OCI-LY1 (cell line): ENCODE results near the gene MATK.
"Not testable (repeated sequence)": the region's sequence is repeated elsewhere in the genome, so short reads cannot be mapped to it uniquely, and the experiment has no call there.

Source experiments
- H2AFZ ChIP-seq: fragments of 200-600 bp; sonication (generic), shearing (Covaris generic); 2 replicates; pipeline ENCODE4 v1.6.0; 2014; ENCODE audit warnings: antibody characterized with exemption, mild to moderate bottlenecking, low read length
- H3F3A ChIP-seq: fragments of 200-600 bp; sonication (generic), shearing (Covaris generic); 2 replicates; pipeline ENCODE4 v1.6.0; 2014; ENCODE audit warnings: mild to moderate bottlenecking, antibody characterized with exemption, low read length, moderate library complexity; ENCODE audit not compliant: insufficient read depth
- H3K27ac ChIP-seq: fragments of 200-600 bp; sonication (generic); 2 replicates; pipeline ENCODE4 v1.5.1; 2014; ENCODE audit warnings: low read length, mixed run types, mild to moderate bottlenecking, low read depth; ENCODE audit not compliant: poor library complexity, severe bottlenecking
- H3K27me3 ChIP-seq: fragments of 200-600 bp; sonication (generic); 2 replicates; pipeline ENCODE4 v1.6.0; 2014; ENCODE audit warnings: antibody characterized with exemption, mild to moderate bottlenecking, low read length, moderate library complexity; ENCODE audit not compliant: insufficient read depth
- H3K36me3 ChIP-seq: fragments of 200-600 bp; sonication (generic); 2 replicates; pipeline ENCODE4 v1.6.1; 2014; ENCODE audit warnings: mild to moderate bottlenecking, antibody characterized with exemption, low read length, moderate library complexity, mixed read lengths; ENCODE audit not compliant: insufficient read depth
- H3K4me1 ChIP-seq: fragments of 200-600 bp; sonication (generic); 2 replicates; pipeline ENCODE4 v1.5.1; 2014; ENCODE audit warnings: mild to moderate bottlenecking, low read length, moderate library complexity; ENCODE audit not compliant: insufficient read depth, severe bottlenecking
- H3K4me2 ChIP-seq: fragments of 200-600 bp; sonication (generic), shearing (Covaris generic); 2 replicates; pipeline ENCODE4 v1.6.1; 2014; ENCODE audit warnings: low read length
- H3K4me3 ChIP-seq: fragments of 200-600 bp; sonication (generic); 2 replicates; pipeline ENCODE4 v1.5.1; 2014; ENCODE audit warnings: low read length, low read depth, mild to moderate bottlenecking, mixed read lengths; ENCODE audit not compliant: poor library complexity, severe bottlenecking
- H3K79me2 ChIP-seq: fragments of 200-600 bp; shearing (Covaris generic); 2 replicates; pipeline ENCODE4 v1.6.1; 2016; ENCODE audit warnings: mixed run types, low read length, mixed read lengths; ENCODE audit not compliant: insufficient read depth
- H3K9ac ChIP-seq: fragments of 200-600 bp; sonication (generic), shearing (Covaris generic); 2 replicates; pipeline ENCODE4 v1.6.1; 2014; ENCODE audit warnings: mild to moderate bottlenecking, low read length, mixed read lengths
- H3K9me2 ChIP-seq: fragments of 200-600 bp; sonication (generic), shearing (Covaris generic); 2 replicates; pipeline ENCODE4 v1.6.1; 2014; ENCODE audit warnings: low read depth, mild to moderate bottlenecking, low read length, mixed read lengths
- H3K9me3 ChIP-seq: fragments of 200-600 bp; shearing (Covaris generic); 2 replicates; pipeline ENCODE4 v1.6.1; 2014; ENCODE audit warnings: low read length, mixed read lengths
- H4K20me1 ChIP-seq: fragments of 200-600 bp; sonication (generic), shearing (Covaris generic); 2 replicates; pipeline ENCODE4 v1.6.0; 2016; ENCODE audit warnings: mild to moderate bottlenecking, low read length; ENCODE audit not compliant: insufficient read depth
- EZH2 ChIP-seq: fragments of 200-600 bp; sonication (generic), shearing (Covaris generic); IDR thresholded peaks from 2 replicates; pipeline ENCODE4 v1.8.0; 2017; ENCODE audit warnings: borderline replicate concordance, mixed run types, mild to moderate bottlenecking, antibody characterized with exemption, low read length, moderate library complexity, mixed read lengths
- TF ChIP-seq, protein P1 (sequence below): fragments of 200-600 bp; sonication (generic), shearing (Covaris generic); IDR thresholded peaks from 2 replicates; pipeline ENCODE4 v1.5.1; 2017; ENCODE audit warnings: mild to moderate bottlenecking, antibody characterized with exemption, low read length, moderate library complexity, mixed read lengths

Gene MATK

DNA sequence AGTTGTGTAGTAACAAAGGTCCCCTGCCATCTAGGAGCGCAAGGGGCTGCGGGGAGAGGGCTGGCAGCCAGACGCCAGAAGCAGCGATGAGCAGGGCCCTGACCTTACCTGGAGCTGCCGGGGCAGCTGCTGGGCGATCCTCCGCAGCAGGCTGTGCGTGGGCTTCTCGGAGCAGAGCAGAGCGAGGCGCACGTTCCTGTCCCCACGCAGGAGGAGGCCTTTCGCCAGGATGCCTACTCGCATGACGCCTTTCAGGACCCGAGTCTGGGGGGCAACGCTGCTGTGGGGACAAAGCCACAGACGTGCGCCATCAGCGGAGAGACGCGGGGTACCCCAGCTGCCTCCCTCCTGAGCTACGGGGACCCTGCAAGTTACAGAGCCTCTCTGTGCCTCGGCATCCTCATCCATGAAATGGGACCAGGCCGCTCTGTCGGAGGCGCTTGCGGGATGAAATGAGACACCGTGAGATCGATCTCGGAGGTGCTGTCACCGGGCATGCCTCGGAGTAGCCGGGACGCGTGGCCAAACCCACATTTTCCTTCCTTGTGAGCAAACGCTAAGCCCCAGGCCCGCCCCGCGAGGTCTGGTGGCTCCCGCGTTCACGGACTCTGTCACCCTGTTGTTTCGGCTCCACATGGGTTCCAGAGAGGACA is 30.5 kb upstream of the MATK start:
- H2AFZ ChIP-seq = no peak overlapping the region
- no peak overlapping the region for H3K9ac ChIP-seq
- H3K4me1 ChIP-seq = peaks cover 5% of the 10 kb centered on the region
- H3K9me3 ChIP-seq = no peaks in the 10 kb centered on the region
- H3K9me2 ChIP-seq = no peaks in the 10 kb centered on the region
- no peaks in the 10 kb centered on the region for H3K36me3 ChIP-seq
- H3K4me3 ChIP-seq = no peak overlapping the region
- no peaks in the 10 kb centered on the region for H4K20me1 ChIP-seq
- no peak overlapping the region for H3K4me2 ChIP-seq
- no peak for TF ChIP-seq EZH2
- TF ChIP-seq, protein P1, sequence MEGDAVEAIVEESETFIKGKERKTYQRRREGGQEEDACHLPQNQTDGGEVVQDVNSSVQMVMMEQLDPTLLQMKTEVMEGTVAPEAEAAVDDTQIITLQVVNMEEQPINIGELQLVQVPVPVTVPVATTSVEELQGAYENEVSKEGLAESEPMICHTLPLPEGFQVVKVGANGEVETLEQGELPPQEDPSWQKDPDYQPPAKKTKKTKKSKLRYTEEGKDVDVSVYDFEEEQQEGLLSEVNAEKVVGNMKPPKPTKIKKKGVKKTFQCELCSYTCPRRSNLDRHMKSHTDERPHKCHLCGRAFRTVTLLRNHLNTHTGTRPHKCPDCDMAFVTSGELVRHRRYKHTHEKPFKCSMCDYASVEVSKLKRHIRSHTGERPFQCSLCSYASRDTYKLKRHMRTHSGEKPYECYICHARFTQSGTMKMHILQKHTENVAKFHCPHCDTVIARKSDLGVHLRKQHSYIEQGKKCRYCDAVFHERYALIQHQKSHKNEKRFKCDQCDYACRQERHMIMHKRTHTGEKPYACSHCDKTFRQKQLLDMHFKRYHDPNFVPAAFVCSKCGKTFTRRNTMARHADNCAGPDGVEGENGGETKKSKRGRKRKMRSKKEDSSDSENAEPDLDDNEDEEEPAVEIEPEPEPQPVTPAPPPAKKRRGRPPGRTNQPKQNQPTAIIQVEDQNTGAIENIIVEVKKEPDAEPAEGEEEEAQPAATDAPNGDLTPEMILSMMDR = no peak
- no peak overlapping the region for H3K27ac ChIP-seq
- no peaks in the 10 kb centered on the region for H3F3A ChIP-seq
- H3K27me3 ChIP-seq = peaks cover 7% of the 10 kb centered on the region; the same call in 1 of the 2 replicates
- no peaks in the 10 kb centered on the region for H3K79me2 ChIP-seq

DNA sequence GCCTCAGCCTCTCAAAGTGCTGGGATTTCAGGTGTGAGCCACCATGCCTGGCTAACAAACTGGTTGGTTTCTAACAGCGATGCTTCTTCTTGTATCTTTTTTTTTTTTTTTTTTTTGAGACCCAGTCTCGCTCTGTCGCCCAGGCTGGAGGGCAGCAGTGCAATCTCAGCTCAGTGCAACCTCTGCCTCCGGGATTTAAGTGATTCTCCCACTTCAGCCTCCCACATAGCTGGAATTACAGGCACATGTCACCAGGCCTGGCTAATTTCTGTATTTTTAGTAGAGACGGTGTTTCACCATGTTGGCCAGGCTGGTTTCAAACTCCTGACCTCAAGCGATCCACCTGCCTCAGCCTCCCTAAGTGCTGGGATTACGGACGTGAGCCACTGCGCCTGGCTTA is 30.0 kb upstream of the MATK start:
- not testable (repeated sequence) for H3K9ac ChIP-seq, H3K27ac ChIP-seq, H3K4me1 ChIP-seq, H3K4me2 ChIP-seq, H4K20me1 ChIP-seq, H3K9me2 ChIP-seq, H3K4me3 ChIP-seq, H3K79me2 ChIP-seq, H3K27me3 ChIP-seq, H3K9me3 ChIP-seq, H3K36me3 ChIP-seq, H3F3A ChIP-seq, H2AFZ ChIP-seq

DNA sequence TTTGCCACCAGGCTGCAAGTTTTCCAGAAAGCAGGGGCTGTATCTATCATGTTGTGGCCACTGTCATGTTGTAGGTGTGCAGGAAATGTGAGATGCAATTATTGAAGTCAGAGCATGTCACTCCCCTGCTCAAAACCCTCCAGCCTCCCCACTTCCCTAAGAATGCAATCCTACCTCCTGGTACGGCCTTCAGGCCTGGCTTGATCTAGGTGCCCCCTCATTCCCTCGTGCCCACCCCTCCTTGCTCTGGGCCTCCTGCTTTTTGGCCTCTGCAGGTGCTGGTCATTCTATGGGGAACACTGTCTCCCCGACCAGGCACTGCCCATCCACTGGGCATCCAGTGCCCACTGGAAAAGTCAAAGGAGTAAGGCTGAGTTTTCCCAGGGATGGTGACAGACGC is 28.5 kb upstream of the MATK start:
- TF ChIP-seq, protein P1 = no peak
- no peak for TF ChIP-seq EZH2

More for the DNA sequence above, 28.5 kb upstream of the MATK start:
- no peak overlapping the region for H3K4me3 ChIP-seq
- no peaks in the 10 kb centered on the region for H3K79me2 ChIP-seq
- H3F3A ChIP-seq = no peaks in the 10 kb centered on the region
- no peaks in the 10 kb centered on the region for H4K20me1 ChIP-seq
- no peaks in the 10 kb centered on the region for H3K9me2 ChIP-seq
- no peaks in the 10 kb centered on the region for H3K36me3 ChIP-seq
- H3K27ac ChIP-seq = no peak overlapping the region
- H3K4me1 ChIP-seq = peaks cover 15% of the 10 kb centered on the region
- no peak overlapping the region for H2AFZ ChIP-seq
- peaks cover 17% of the 10 kb centered on the region; the same call in 1 of the 2 replicates for H3K27me3 ChIP-seq
- no peaks in the 10 kb centered on the region for H3K9me3 ChIP-seq
- H3K4me2 ChIP-seq = no peak overlapping the region
- H3K9ac ChIP-seq = no peak overlapping the region
